Natural killer cell treated with Interleukin-12 subunit alpha and Interleukin-12 subunit beta and Interleukin-15 and Interleukin-18, amount 100 ng/mL, for 72 hours (primary cell): ENCODE measurements around the gene DYRK2. TPM values are rescaled to one million over a fixed set of nuclear protein-coding genes. Genes with fewer than 3 reads are reported as not detected.
A peak's percentile ranks its signal among the peaks of the same experiment; 100 is the strongest.

Experiments used
- ATAC-seq, 2 donors: fragments of 150-1000 bp; cut with Tn5 transposase in 1 of 2; sonication (Bioruptor Pico), chemical (Tn5 transposase) in 1 of 2; 2 replicates each; pipeline ENCODE4 v1.10.0; 2021
- DNase-seq: peaks from one replicate; pipeline ENCODE4 v3.0.0; 2022; ENCODE audit warnings: low spot score
- H3K27ac Mint-ChIP-seq, 2 donors: 1 replicate in 1 of 2; 2 replicates in 1 of 2; pipeline ENCODE4 v1.8.0; 2022; ENCODE audit warnings: mixed read lengths in 2 of 2, mild to moderate bottlenecking in 1 of 2, moderate library complexity in 1 of 2
- H3K27me3 Mint-ChIP-seq, 2 donors: 1 replicate in 1 of 2; 2 replicates in 1 of 2; pipeline ENCODE4 v1.8.0; 2022; ENCODE audit warnings: mixed read lengths in 2 of 2
- H3K36me3 Mint-ChIP-seq: one replicate; pipeline ENCODE4 v1.8.0; 2022; ENCODE audit warnings: mixed read lengths
- H3K4me1 Mint-ChIP-seq, 2 donors: 1 replicate in 1 of 2; 2 replicates in 1 of 2; pipeline ENCODE4 v1.8.0; 2022; ENCODE audit warnings: low read depth in 2 of 2, mixed read lengths in 2 of 2, mild to moderate bottlenecking in 1 of 2
- H3K4me3 Mint-ChIP-seq: one replicate; pipeline ENCODE4 v1.8.0; 2022; ENCODE audit warnings: mixed read lengths
- H3K9me3 Mint-ChIP-seq: 2 replicates; pipeline ENCODE4 v1.8.0; 2022; ENCODE audit warnings: mixed read lengths
- total RNA-seq, 2 donors: library from RNA; stranded (reverse); gene quantifications; one replicate each; pipeline ENCODE4 v1.2.3, GENCODE V29; 2022

DYRK2 gene
- 10 to 100 TPM; 37.1 to 56.1 TPM for total RNA-seq

DNA sequence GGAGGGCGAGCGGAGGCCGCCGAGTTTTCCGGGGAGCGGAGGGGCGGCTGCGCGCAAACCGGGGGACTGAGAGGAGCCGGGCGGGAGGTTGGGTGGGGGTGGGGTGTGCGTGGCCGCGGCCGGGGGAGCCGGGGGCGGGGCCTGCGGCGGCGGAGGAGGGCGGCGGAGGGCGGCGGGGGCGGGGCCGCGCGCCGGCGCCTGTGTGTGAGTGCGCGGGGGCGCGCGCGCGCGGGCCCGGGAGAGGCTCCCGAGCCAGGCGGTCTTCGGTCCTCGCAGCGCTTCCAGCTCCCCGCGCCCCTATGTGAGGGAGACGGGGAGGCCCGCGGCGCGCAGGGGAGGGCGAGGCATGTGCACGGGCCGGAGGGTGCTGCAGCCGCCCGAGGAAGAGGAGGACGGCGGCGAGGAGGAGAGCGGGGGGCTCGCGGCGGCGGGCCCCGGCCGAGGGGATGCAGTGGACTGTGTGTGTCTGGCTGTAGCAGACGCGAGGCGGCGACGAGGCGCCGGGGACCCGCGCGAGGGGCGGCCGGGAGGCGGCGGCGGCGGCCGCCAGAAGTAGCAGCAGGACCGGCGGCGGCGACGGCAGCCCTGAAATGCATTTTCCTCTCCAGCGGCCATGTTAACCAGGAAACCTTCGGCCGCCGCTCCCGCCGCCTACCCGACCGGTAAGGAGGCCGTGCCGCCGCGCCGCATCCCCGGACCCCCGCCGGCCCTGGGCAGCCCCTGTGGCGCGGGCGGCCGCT lies at the start of gene DYRK2:
DYRK2 (plus strand) TSS at position 225 of the 740 bp plus-strand sequence; CDS start at position 614, 389 bp downstream.
- Mint-ChIP-seq H3K27ac (peak within 1 kb of the TSS; percentile 83 to 85), H3K4me3 (peak within 1 kb of the TSS; percentile 98), H3K27me3 (no peaks in the 10 kb centered on the region), H3K36me3 (peaks cover 5% of the 10 kb centered on the region), H3K4me1 (peaks cover 37 to 40% of the 10 kb centered on the region in 2 donors), H3K9me3 (no peaks in the 10 kb centered on the region)
- peak; percentile 81 to 88 for ATAC-seq
- peak; percentile 79 for DNase-seq

DNA sequence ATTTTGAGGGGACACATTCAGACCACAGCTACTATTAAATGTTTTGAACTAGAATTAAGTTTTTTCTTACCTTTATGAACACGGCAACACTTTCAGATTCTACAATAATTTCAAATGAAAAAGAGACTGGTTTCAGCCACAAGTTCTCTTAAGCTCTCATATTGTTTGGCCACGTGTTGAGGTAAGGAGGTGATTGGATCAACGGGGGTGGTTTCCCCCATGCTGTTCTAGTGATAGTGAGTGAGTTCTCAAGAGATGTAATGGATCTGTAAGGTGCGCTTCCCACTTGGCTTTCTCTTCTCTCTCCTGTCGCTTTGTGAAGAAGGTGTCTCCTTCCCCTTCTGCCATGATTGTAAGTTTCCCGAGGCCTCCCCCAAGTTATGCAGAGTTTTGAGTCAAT lies 48.9 kb upstream of the DYRK2 start:
- DNase-seq (no peak), ATAC-seq (no peak)
- H3K27ac Mint-ChIP-seq: peak overlapping the region in 1 of 2 donors; percentile 41
- no peaks in the 10 kb centered on the region for H3K27me3 Mint-ChIP-seq
- H3K4me3 Mint-ChIP-seq: no peak overlapping the region
- H3K9me3 Mint-ChIP-seq: peaks cover 6% of the 10 kb centered on the region
- no peaks in the 10 kb centered on the region for H3K36me3 Mint-ChIP-seq
- peaks cover 0 to under 1% of the 10 kb centered on the region in 2 donors for H3K4me1 Mint-ChIP-seq

DNA sequence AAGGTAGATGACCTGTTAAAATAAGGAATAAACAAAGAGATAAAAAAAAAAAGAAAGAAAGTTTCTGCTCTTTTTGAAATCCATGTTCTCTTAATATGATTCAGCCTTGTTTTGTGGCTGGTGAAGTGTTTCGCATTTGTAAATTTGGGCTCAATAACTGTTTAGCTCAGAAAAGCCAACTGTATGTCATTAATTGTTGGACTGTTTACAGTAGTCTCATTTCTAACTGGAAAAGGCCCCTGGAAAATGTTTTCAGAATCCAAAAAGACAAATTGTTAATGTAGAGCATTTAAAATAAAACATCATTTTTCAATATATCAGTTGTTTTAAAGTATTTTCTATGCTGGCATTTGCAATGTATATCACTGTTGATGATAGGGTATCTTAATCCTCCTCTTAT lies 47.4 kb upstream of the DYRK2 start:
- DNase-seq (no peak), ATAC-seq (no peak)
- no peak overlapping the region for H3K4me3 Mint-ChIP-seq
- H3K27me3 Mint-ChIP-seq: no peaks in the 10 kb centered on the region
- no peaks in the 10 kb centered on the region for H3K4me1 Mint-ChIP-seq
- peaks cover 6% of the 10 kb centered on the region for H3K9me3 Mint-ChIP-seq
- no peaks in the 10 kb centered on the region for H3K36me3 Mint-ChIP-seq
- H3K27ac Mint-ChIP-seq: no peak overlapping the region

DNA sequence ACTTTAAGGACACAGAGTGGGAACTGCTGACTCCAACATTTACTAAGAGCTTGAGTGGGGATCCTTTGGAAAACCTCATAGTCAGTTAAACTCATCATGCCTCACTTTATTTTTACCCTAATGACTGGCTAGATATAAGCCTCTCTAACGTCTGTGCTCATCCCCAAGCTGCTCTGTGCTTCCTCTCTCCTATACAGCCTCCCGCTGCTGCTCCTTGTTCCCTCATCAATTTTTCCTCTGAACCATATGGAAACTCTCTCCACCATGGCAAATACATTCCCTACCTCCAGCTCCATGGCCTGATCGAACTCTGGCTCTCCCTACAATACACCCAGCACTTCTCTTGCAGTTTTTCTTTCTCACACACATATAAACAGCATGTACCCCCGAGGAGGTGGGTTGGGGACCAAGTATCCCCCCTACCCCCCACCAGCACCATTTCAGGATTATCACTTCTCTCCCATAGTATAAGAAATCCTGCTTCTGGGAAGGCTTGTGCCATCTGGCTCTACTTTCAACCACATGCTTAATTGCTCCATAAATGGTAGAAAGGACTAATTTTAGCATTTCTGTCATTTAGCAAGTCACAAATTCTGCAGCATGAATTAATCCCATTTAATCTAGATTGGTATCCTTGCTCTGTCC lies 39.2 kb upstream of the DYRK2 start:
- ATAC-seq (no peak), DNase-seq (no peak)
- no peak overlapping the region for H3K27ac Mint-ChIP-seq
- no peak overlapping the region for H3K4me3 Mint-ChIP-seq
- H3K4me1 Mint-ChIP-seq: no peaks in the 10 kb centered on the region
- no peaks in the 10 kb centered on the region for H3K36me3 Mint-ChIP-seq
- H3K9me3 Mint-ChIP-seq: no peaks in the 10 kb centered on the region
- H3K27me3 Mint-ChIP-seq: no peaks in the 10 kb centered on the region

DNA sequence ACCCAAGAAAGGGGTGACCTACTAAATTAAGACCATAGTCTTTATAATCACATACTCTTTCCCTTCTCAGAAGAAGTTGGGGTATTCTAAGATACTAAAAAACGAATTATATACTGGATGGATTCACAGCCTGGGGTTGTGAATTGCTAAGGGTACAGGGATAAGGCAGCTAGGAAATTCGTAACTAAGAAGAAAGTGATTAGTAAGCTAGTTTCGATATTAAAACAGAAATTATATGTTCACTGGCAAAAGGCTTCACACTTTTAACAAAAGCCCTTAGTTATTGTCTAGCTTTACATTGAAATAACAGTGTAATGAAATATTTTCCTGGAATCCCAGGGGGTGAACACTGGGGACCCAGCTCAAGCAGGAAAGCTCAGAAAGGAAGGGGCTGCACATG lies 35.5 kb upstream of the DYRK2 start:
- DNase-seq (no peak), ATAC-seq (no peak)
- Mint-ChIP-seq H3K4me3 (no peak overlapping the region), H3K9me3 (no peaks in the 10 kb centered on the region), H3K36me3 (no peaks in the 10 kb centered on the region), H3K27ac (no peak overlapping the region), H3K27me3 (no peaks in the 10 kb centered on the region), H3K4me1 (peaks cover 0 to 5% of the 10 kb centered on the region in 2 donors)

DNA sequence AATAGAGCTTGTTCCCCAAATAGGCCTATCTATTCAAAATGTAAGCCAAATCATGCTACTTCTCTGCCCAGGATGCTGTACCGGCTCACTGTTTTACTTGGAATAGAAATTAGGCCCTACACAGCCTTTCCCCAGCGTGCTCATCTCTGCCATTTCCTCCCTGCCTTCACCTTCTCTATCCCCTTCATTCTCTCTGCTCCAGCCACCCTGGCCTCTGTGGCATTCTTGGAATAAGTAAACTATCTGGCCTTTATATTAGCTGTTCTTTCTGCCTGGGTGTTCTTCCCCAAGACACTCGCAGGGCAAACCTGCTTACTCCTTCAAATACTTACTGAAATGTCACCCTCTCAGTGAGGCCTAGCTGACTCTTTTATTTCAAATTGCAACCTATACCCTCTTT lies 30.9 kb upstream of the DYRK2 start:
- H3K9me3 Mint-ChIP-seq: no peaks in the 10 kb centered on the region
- ATAC-seq (no peak), DNase-seq (no peak)
- peaks cover 0 to 6% of the 10 kb centered on the region in 2 donors for H3K4me1 Mint-ChIP-seq
- H3K27ac Mint-ChIP-seq: no peak overlapping the region
- no peaks in the 10 kb centered on the region for H3K27me3 Mint-ChIP-seq
- H3K4me3 Mint-ChIP-seq: no peak overlapping the region
- H3K36me3 Mint-ChIP-seq: no peaks in the 10 kb centered on the region

DNA sequence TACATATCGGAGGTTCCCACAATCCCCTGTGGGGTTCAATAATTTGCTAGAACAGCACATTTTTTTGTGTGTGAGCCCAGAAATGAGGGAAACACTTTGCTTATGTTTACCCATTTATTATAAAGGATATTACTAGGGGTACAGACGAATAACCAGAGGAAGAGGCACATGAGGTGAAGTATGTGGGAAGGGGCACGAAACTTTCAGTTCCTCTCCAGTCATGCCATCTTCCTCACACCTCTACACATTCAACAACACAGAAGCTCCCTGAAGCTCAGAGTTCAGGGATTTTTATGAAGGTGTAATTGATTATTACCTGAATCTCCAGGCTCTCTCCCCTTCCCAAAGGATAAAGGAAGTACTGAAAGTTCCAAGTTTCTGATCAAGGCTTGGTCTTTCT lies 30.2 kb upstream of the DYRK2 start:
- H3K4me1 Mint-ChIP-seq: peaks cover 0 to 6% of the 10 kb centered on the region in 2 donors
- no peaks in the 10 kb centered on the region for H3K9me3 Mint-ChIP-seq
- H3K36me3 Mint-ChIP-seq: no peaks in the 10 kb centered on the region
- no peaks in the 10 kb centered on the region for H3K27me3 Mint-ChIP-seq
- no peak for ATAC-seq
- no peak overlapping the region for H3K4me3 Mint-ChIP-seq
- H3K27ac Mint-ChIP-seq: no peak overlapping the region
- DNase-seq: no peak

DNA sequence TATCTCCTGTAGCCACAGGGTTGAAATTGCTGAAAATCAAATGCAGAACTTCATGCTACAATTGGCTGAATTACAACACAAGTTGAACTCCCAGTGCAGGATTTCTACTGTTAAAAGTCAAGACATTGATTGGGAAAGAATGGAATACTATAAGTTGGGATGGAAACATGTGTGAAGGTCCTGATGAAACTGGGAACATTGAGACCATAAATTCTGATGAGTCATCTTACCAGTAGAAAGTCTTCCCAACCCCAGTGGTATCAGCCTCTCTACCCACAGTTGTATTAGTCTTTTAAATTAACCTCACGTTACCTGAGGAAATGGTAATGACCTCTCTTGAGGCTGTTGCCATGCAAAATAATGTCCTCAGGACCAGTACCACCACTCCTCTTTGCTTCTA lies 27.4 kb upstream of the DYRK2 start:
- H3K9me3 Mint-ChIP-seq: no peaks in the 10 kb centered on the region
- no peak overlapping the region for H3K27ac Mint-ChIP-seq
- H3K27me3 Mint-ChIP-seq: no peaks in the 10 kb centered on the region
- ATAC-seq (no peak), DNase-seq (no peak)
- peaks cover 2 to 11% of the 10 kb centered on the region in 2 donors for H3K4me1 Mint-ChIP-seq
- H3K36me3 Mint-ChIP-seq: no peaks in the 10 kb centered on the region
- no peak overlapping the region for H3K4me3 Mint-ChIP-seq

DNA sequence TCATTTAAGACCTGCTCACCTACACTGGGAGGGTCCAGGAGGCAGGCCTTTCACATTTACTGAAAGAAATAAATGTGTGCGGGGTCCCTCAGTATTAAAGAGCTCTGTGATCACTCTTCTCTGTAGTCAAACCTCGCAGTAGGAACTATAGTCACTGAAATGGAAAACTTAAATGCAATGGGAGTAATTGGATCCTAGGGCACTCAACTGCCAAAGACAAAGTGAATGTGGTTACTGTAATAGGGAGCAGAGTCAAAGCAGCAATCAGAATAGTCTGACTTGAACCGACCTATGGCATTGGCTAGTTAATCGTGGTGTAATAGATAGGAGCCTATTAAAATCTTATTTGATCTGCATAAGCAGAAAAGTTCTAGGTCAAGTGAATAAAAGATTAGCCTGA lies 26.6 kb upstream of the DYRK2 start:
- H3K27ac Mint-ChIP-seq: no peak overlapping the region
- H3K4me3 Mint-ChIP-seq: no peak overlapping the region
- no peaks in the 10 kb centered on the region for H3K27me3 Mint-ChIP-seq
- peaks cover 2 to 11% of the 10 kb centered on the region in 2 donors for H3K4me1 Mint-ChIP-seq
- ATAC-seq (no peak), DNase-seq (no peak)
- H3K9me3 Mint-ChIP-seq: no peaks in the 10 kb centered on the region
- H3K36me3 Mint-ChIP-seq: no peaks in the 10 kb centered on the region

DNA sequence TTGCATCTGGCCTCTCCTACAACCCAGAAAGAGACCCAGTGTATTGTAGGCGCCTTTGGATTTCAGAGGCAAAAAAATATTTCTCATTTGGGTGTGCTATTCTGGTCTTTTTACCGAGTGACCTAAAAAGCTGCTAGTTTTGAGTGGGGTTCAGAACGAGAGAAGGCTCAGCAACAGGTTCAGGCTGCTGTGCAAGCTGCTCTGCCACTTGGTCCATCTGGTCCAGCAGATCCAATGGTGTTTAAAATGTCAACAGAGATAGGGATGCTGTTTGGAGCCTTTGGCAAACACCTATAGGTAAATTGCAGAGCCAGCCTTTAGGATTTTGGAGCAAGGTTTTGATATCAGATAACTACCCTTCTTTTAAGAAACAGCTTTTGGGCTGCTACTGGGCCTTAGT lies 25.3 kb upstream of the DYRK2 start:
- Mint-ChIP-seq H3K4me1 (peaks cover 2 to 5% of the 10 kb centered on the region in 2 donors), H3K9me3 (no peaks in the 10 kb centered on the region), H3K4me3 (no peak overlapping the region), H3K27ac (no peak overlapping the region), H3K27me3 (no peaks in the 10 kb centered on the region), H3K36me3 (no peaks in the 10 kb centered on the region)
- ATAC-seq (no peak), DNase-seq (no peak)

DNA sequence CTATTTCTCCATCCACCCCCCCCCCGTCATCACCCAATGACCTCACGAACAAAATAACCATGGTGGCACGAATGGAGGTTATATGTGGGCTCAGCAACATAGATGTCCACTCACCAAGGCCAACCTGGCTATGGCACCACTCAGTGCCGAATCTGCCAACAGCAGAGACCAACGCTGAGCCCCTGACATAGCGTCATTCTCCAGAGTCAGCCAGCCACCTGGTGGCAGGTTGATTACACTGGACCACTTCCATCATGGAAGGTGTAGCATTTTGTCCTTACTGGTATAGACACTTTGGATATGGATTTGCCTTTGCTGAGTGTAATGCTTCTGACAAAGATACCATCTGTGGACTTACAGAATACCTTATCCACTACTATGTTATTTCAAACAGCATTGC lies 24.2 kb upstream of the DYRK2 start:
- Mint-ChIP-seq H3K4me1 (peaks cover 10 to 15% of the 10 kb centered on the region in 2 donors), H3K27ac (no peak overlapping the region), H3K9me3 (peaks cover 3% of the 10 kb centered on the region), H3K27me3 (no peaks in the 10 kb centered on the region), H3K4me3 (no peak overlapping the region), H3K36me3 (no peaks in the 10 kb centered on the region)
- ATAC-seq: no peak
- no peak for DNase-seq

DNA sequence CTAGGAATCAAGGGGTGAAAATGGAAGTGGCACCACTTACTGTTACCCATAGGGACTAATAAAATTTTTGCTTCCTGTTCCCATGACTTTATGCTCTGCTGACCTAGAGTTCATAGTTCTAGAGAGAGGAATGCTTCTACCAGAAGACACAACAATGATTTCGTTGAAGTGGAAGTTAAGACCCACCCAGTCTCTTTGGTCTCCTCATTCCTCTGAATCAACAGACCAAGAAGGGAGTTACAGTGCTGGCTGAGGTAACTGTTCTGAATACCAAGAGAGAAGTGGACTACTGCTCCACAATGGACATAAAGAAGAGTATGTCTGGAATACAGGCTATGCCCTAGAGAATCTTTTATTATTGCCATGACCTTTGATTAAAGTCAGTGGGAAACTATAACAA lies 23.5 kb upstream of the DYRK2 start:
- Mint-ChIP-seq H3K9me3 (peaks cover 5% of the 10 kb centered on the region), H3K4me1 (peaks cover 16 to 21% of the 10 kb centered on the region in 2 donors), H3K36me3 (no peaks in the 10 kb centered on the region), H3K27ac (no peak overlapping the region), H3K27me3 (no peaks in the 10 kb centered on the region), H3K4me3 (no peak overlapping the region)
- DNase-seq (no peak), ATAC-seq (no peak)

DNA sequence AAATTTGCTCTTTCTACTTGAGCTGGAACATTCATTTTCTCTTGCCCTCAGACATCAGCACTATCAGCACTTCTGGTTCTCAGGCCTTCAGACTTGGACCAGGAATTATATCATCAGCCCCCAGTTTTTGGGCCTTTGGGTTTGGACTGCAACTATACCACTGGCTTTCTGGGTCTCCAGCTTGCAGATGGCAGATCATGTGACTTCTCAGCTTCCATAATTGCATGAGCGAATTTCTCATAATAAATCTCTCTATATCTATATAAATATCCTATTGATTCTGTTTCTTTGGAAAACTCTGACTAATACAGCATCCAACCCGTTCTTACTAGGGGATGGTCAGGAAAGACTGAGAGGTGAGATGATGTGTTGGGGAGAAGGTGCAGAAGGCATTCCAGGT lies 22.4 kb upstream of the DYRK2 start:
- Mint-ChIP-seq H3K4me3 (no peak overlapping the region), H3K9me3 (peaks cover 5% of the 10 kb centered on the region), H3K27me3 (no peaks in the 10 kb centered on the region), H3K36me3 (no peaks in the 10 kb centered on the region), H3K27ac (no peak overlapping the region), H3K4me1 (peaks cover 24 to 33% of the 10 kb centered on the region in 2 donors)
- DNase-seq: no peak
- no peak for ATAC-seq

DNA sequence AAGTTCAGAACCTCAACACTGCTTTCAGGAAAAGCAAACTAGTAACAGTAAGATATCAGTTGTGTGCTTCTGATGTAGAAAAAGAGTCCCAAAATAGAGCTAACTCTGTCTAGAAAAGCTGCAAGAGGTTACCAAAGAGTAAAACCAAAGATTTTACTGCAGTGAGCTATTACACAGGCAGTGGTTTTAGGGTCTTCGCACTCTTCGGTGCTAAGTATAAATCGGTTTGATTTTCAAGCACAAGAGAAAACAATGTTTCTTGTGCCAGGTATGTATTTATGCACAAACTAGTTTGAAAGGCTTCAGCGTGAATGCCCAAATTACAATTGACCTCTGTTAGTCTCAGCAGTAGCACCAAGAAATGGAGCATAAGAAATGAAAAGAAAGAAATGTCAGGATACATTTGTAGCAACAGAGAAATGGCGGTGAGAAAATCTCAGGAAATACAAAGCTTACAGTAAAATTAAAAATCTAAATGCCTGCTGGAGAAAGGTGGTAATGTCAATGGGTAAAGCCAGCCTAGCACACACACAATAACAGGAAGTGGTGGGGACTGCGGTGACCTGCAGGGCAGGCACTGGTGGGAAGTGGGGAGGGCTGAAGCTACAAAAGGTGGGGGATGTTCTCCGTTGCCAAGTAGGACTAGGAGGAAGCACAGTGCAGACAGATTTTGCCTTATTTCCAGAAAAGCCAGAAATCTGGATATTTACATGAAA lies 18.0 kb upstream of the DYRK2 start:
- ATAC-seq: peak; percentile 97 to 100
- Mint-ChIP-seq H3K27ac (peak overlapping the region; percentile 3 to 64), H3K4me3 (peak overlapping the region; percentile 80), H3K27me3 (no peaks in the 10 kb centered on the region), H3K36me3 (no peaks in the 10 kb centered on the region), H3K9me3 (peaks cover 5% of the 10 kb centered on the region), H3K4me1 (peaks cover 42 to 57% of the 10 kb centered on the region in 2 donors)
- DNase-seq: peak; percentile 86
